CD1c-positive myeloid dendritic cell (primary cell): Measurements from ENCODE around the gene NCR2.

ENCODE experiments used
- DNase-seq: peaks from one replicate; pipeline ENCODE4 v3.0.0-alpha.2; 2016; ENCODE audit errors: extremely low spot score

The NCR2 gene

GRCh38 chr6:41331401-41332150 is 3.8 kb upstream of the NCR2 start:
- no peak for DNase-seq

- DNase-seq, result no peak
These were observed 3.2 kb upstream of the NCR2 start for GRCh38 chr6:41332241-41332640.

- DNase-seq, result no peak
These were observed 2.3 kb upstream of the NCR2 start for GRCh38 chr6:41332842-41333736.

GRCh38 chr6:41334482-41335040 is 847 bp upstream of the NCR2 start:
- no peak for DNase-seq

- DNase-seq, result no peak
These were observed 535 bp downstream of the NCR2 start for GRCh38 chr6:41335943-41336342.

- no peak for DNase-seq
These were observed 1.4 kb downstream of the NCR2 start for GRCh38 chr6:41336824-41337223.

- no peak for DNase-seq
These were observed 2.3 kb downstream of the NCR2 start for GRCh38 chr6:41337709-41338108.

GRCh38 chr6:41338659-41339058 is 3.3 kb downstream of the NCR2 start:
- DNase-seq, result no peak

- no peak for DNase-seq
These were observed 6.2 kb downstream of the NCR2 start for GRCh38 chr6:41341580-41341979.

GRCh38 chr6:41342241-41342640 is 6.8 kb downstream of the NCR2 start:
- no peak for DNase-seq

GRCh38 chr6:41343641-41344187 is 8.3 kb downstream of the NCR2 start:
- no peak for DNase-seq

- DNase-seq, result no peak
These were observed 9.5 kb downstream of the NCR2 start for GRCh38 chr6:41344876-41345275.

GRCh38 chr6:41345901-41346300 is 10.5 kb downstream of the NCR2 start:
- DNase-seq, result no peak

- no peak for DNase-seq
These were observed 11.0 kb downstream of the NCR2 start for GRCh38 chr6:41346441-41346840.

GRCh38 chr6:41347378-41348050 is 12.1 kb downstream of the NCR2 start:
- DNase-seq, result peak; percentile 14

- DNase-seq, result no peak
These were observed 13.5 kb downstream of the NCR2 start for GRCh38 chr6:41348934-41349333.

GRCh38 chr6:41352396-41352795 is 17.0 kb downstream of the NCR2 start:
- DNase-seq, result no peak

- DNase-seq, result no peak
These were observed 17.5 kb downstream of the NCR2 start for GRCh38 chr6:41352907-41353306.

GRCh38 chr6:41353333-41353732 is 17.9 kb downstream of the NCR2 start:
- no peak for DNase-seq

GRCh38 chr6:41355952-41356351 is 20.5 kb downstream of the NCR2 start:
- no peak for DNase-seq

- DNase-seq, result no peak
These were observed 21.4 kb downstream of the NCR2 start for GRCh38 chr6:41356825-41357224.

- DNase-seq, result no peak
These were observed 23.1 kb downstream of the NCR2 start for GRCh38 chr6:41358503-41358902.
